Skeletal muscle cell (primary cell): Measurements from ENCODE around the gene REPIN1.

Experiments
- DNase-seq: peaks from one replicate; pipeline ENCODE4 v3.0.0-alpha.2; 2010; ENCODE audit warnings: low read depth
- H3K4me3 ChIP-seq: 2 replicates; pipeline ENCODE4 v1.5.1; 2011; ENCODE audit warnings: low read depth, mild to moderate bottlenecking, control low read depth, low read length, moderate library complexity

REPIN1 gene

GRCh38 chr7:150368096-150368883 is at the start of gene REPIN1:
Gene REPIN1, plus strand, starts transcription at chr7:150368822. Its CDS starts 890 bp downstream, at chr7:150369712.
- peak; percentile 52 for DNase-seq
- H3K4me3 ChIP-seq, result peak within 1 kb of the TSS; percentile 78

- no peak for DNase-seq
- no peak overlapping the region for H3K4me3 ChIP-seq
Observed at GRCh38 chr7:150321788-150322113, 46.9 kb upstream of the REPIN1 start.

GRCh38 chr7:150322114-150322832 is 46.3 kb upstream of the REPIN1 start:
- no peak for DNase-seq
- no peak overlapping the region for H3K4me3 ChIP-seq

- peak within 1 kb of the TSS; percentile 23 for H3K4me3 ChIP-seq
- no peak for DNase-seq
Observed at GRCh38 chr7:150322833-150323681, 45.6 kb upstream of the REPIN1 start, which contains the start of the genes ACTR3C and LRRC61. Gene ACTR3C, minus strand, starts transcription at chr7:150323545. Its CDS starts 28,249 bp downstream, at chr7:150295296. Gene LRRC61, plus strand, starts transcription at chr7:150323355. Its CDS starts 13,507 bp downstream, at chr7:150336862.

GRCh38 chr7:150323682-150324372 is 44.8 kb upstream of the REPIN1 start:
- DNase-seq, result no peak
- no peak overlapping the region for H3K4me3 ChIP-seq

- H3K4me3 ChIP-seq, result no peak overlapping the region
- DNase-seq, result no peak
Observed at GRCh38 chr7:150324373-150324961, 44.2 kb upstream of the REPIN1 start.

- no peak for DNase-seq
- no peak overlapping the region for H3K4me3 ChIP-seq
Observed at GRCh38 chr7:150325110-150325611, 43.5 kb upstream of the REPIN1 start.

- DNase-seq, result no peak
- no peak overlapping the region for H3K4me3 ChIP-seq
Observed at GRCh38 chr7:150325901-150326300, 42.7 kb upstream of the REPIN1 start.

GRCh38 chr7:150326657-150327268 is 41.9 kb upstream of the REPIN1 start:
- DNase-seq, result no peak
- no peak overlapping the region for H3K4me3 ChIP-seq

GRCh38 chr7:150327308-150327707 is 41.3 kb upstream of the REPIN1 start:
- no peak for DNase-seq
- H3K4me3 ChIP-seq, result no peak overlapping the region

GRCh38 chr7:150329331-150330120 is 39.1 kb upstream of the REPIN1 start:
- no peak for DNase-seq
- H3K4me3 ChIP-seq, result no peak overlapping the region

- DNase-seq, result no peak
- H3K4me3 ChIP-seq, result no peak overlapping the region
Observed at GRCh38 chr7:150330211-150330885, 38.3 kb upstream of the REPIN1 start.

GRCh38 chr7:150332852-150333635 is 35.6 kb upstream of the REPIN1 start:
- DNase-seq, result no peak
- no peak overlapping the region for H3K4me3 ChIP-seq

GRCh38 chr7:150333659-150334058 is 35.0 kb upstream of the REPIN1 start:
- no peak for DNase-seq
- no peak overlapping the region for H3K4me3 ChIP-seq

GRCh38 chr7:150334108-150334507 is 34.5 kb upstream of the REPIN1 start:
- no peak for DNase-seq
- no peak overlapping the region for H3K4me3 ChIP-seq

GRCh38 chr7:150335108-150335773 is 33.4 kb upstream of the REPIN1 start:
- no peak overlapping the region for H3K4me3 ChIP-seq
- no peak for DNase-seq
